SK-N-SH treated with all-trans-retinoic acid at 6 μM for 48 hours (cell line): ENCODE results near the gene SLC6A6.

Experiments used
- ARNTL ChIP-seq: fragments of 450-650 bp; formaldehyde crosslinking; IDR thresholded peaks from 2 replicates; pipeline ENCODE4 v1.5.0; 2020; ENCODE audit warnings: low read depth, mild to moderate bottlenecking, moderate library complexity, borderline replicate concordance
- BACH2 ChIP-seq: fragments of 250-450 bp; sonication (Bioruptor Pico); IDR thresholded peaks from 2 replicates; pipeline ENCODE4 v1.9.0; 2021; ENCODE audit warnings: mild to moderate bottlenecking, borderline replicate concordance
- CSDC2 ChIP-seq: fragments of 250-450 bp; sonication (Bioruptor Pico); IDR thresholded peaks from 2 replicates; pipeline ENCODE4 v1.5.0; 2020; ENCODE audit warnings: mild to moderate bottlenecking, moderate library complexity
- OSR1 ChIP-seq: fragments of 250-450 bp; sonication (Bioruptor Pico); IDR thresholded peaks from 2 replicates; pipeline ENCODE4 v1.8.0; 2022; ENCODE audit warnings: moderate library complexity, mild to moderate bottlenecking, inconsistent platforms
- SNAI2 ChIP-seq: fragments of 250-450 bp; sonication (Bioruptor Pico); IDR thresholded peaks from 2 replicates; pipeline ENCODE4 v1.5.0; 2020; ENCODE audit warnings: mild to moderate bottlenecking, moderate library complexity
- TOX ChIP-seq: fragments of 250-450 bp; sonication (Bioruptor Pico); IDR thresholded peaks from 2 replicates; pipeline ENCODE4 v1.8.0; 2021; ENCODE audit warnings: mild to moderate bottlenecking, moderate library complexity, borderline replicate concordance
- ZNF565 ChIP-seq: fragments of 450-650 bp; formaldehyde crosslinking; conservative IDR thresholded peaks from 2 replicates; pipeline ENCODE4 v1.5.0; 2020; ENCODE audit warnings: low read depth, mild to moderate bottlenecking, moderate library complexity
- ZNF70 ChIP-seq: fragments of 450-650 bp; formaldehyde crosslinking; IDR thresholded peaks from 2 replicates; pipeline ENCODE4 v1.5.0; 2020; ENCODE audit warnings: mild to moderate bottlenecking, moderate library complexity
- TF ChIP-seq, protein P1 (sequence below): fragments of 250-450 bp; sonication (Bioruptor Pico); IDR thresholded peaks from 2 replicates; pipeline ENCODE4 v1.5.0; 2020; ENCODE audit warnings: mild to moderate bottlenecking, moderate library complexity
- TF ChIP-seq, protein P2 (sequence below): fragments of 250-450 bp; sonication (Bioruptor Pico); IDR thresholded peaks from 2 replicates; pipeline ENCODE4 v1.8.0; 2021; ENCODE audit warnings: low read depth, mild to moderate bottlenecking, moderate library complexity, borderline replicate concordance

DNA sequence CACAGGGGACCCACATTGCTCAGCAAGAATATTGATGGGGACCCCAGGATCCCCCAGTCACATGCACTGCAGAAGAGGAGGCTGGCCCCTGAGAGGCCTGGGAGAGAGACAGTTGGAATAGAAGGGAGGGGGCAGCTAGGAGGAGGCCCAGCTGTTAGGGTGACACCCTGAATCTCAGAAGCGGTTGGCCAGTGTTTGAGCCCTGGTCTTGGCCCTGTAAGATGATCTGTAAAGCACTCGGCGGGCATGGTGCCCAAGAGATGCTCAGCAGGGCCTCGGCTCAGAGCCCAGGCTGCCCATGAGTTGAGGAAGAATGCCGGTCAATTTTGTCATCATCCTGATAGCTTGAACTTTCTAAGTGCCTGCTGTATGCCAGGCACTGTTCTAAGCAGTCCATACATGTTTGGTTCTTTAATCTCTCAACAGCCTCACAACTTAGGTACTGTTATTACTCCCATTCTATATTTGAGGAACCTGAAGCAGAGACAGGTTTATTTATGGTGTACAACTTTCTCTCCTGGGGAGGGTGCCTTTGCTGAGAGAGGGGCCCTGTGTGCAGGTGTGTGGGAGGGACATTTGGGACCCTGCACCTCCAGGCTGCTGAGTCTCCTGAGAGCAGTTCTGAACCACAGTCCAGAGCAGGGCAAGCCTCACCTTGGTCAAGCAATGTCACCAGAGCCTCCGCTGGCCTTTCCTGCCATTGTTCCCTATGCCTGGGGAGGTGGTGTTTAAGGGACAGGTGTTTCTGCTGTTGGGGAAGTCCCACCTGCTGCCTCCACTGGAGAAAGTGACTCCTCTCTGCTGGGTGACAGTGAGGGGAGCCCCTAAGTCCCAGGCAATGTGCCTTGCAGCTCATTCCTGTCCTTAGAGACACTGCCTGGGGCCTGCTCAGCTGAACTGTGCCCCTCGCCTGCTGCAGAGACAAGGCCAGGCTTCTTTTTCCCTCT, 26.0 kb downstream of the SLC6A6 start:
- no peak for TF ChIP-seq TOX
- no peak for TF ChIP-seq SNAI2 (CRISPR knock-in tag)
- TF ChIP-seq ZNF70 (CRISPR knock-in tag): no peak
- TF ChIP-seq, protein P1, sequence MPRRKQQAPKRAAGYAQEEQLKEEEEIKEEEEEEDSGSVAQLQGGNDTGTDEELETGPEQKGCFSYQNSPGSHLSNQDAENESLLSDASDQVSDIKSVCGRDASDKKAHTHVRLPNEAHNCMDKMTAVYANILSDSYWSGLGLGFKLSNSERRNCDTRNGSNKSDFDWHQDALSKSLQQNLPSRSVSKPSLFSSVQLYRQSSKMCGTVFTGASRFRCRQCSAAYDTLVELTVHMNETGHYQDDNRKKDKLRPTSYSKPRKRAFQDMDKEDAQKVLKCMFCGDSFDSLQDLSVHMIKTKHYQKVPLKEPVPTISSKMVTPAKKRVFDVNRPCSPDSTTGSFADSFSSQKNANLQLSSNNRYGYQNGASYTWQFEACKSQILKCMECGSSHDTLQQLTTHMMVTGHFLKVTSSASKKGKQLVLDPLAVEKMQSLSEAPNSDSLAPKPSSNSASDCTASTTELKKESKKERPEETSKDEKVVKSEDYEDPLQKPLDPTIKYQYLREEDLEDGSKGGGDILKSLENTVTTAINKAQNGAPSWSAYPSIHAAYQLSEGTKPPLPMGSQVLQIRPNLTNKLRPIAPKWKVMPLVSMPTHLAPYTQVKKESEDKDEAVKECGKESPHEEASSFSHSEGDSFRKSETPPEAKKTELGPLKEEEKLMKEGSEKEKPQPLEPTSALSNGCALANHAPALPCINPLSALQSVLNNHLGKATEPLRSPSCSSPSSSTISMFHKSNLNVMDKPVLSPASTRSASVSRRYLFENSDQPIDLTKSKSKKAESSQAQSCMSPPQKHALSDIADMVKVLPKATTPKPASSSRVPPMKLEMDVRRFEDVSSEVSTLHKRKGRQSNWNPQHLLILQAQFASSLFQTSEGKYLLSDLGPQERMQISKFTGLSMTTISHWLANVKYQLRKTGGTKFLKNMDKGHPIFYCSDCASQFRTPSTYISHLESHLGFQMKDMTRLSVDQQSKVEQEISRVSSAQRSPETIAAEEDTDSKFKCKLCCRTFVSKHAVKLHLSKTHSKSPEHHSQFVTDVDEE (CRISPR knock-in tag): no peak
- no peak for TF ChIP-seq BACH2 (CRISPR knock-in tag)
- TF ChIP-seq OSR1 (CRISPR knock-in tag): no peak
- no peak for TF ChIP-seq ZNF565 (CRISPR knock-in tag)
- TF ChIP-seq CSDC2 (CRISPR knock-in tag): no peak
- TF ChIP-seq ARNTL (CRISPR knock-in tag): no peak
- TF ChIP-seq, protein P2, sequence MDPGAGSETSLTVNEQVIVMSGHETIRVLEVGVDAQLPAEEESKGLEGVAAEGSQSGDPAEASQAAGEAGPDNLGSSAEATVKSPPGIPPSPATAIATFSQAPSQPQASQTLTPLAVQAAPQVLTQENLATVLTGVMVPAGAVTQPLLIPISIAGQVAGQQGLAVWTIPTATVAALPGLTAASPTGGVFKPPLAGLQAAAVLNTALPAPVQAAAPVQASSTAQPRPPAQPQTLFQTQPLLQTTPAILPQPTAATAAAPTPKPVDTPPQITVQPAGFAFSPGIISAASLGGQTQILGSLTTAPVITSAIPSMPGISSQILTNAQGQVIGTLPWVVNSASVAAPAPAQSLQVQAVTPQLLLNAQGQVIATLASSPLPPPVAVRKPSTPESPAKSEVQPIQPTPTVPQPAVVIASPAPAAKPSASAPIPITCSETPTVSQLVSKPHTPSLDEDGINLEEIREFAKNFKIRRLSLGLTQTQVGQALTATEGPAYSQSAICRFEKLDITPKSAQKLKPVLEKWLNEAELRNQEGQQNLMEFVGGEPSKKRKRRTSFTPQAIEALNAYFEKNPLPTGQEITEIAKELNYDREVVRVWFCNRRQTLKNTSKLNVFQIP (CRISPR knock-in tag): no peak
